Activated CD4-positive, alpha-beta T cell treated with anti-CD3 and anti-CD28 coated beads for 4 hours (primary cell): ENCODE data around the gene ARHGAP15.
"Not testable (repeated sequence)": the region's sequence is repeated elsewhere in the genome, so short reads cannot be mapped to it uniquely, and the experiment has no call there.

Experiments
- DNase-seq, 2 donors: peaks; one replicate each; pipeline ENCODE4 v3.0.0-alpha.2; 2020

ARHGAP15 gene

GRCh38 chr2:143499061-143499460 lies 369.8 kb downstream of the ARHGAP15 start:
- no peak for DNase-seq

- DNase-seq = no peak
Measured at GRCh38 chr2:143501106-143501676, 372.0 kb downstream of the ARHGAP15 start.

- DNase-seq = no peak
Measured at GRCh38 chr2:143503280-143503679, 374.1 kb downstream of the ARHGAP15 start.

GRCh38 chr2:143504397-143504796 lies 375.2 kb downstream of the ARHGAP15 start:
- no peak for DNase-seq

- DNase-seq = no peak
Measured at GRCh38 chr2:143505542-143505941, 376.3 kb downstream of the ARHGAP15 start.

GRCh38 chr2:143513081-143513480 lies 383.9 kb downstream of the ARHGAP15 start:
- DNase-seq = no peak

GRCh38 chr2:143514413-143514812 lies 385.2 kb downstream of the ARHGAP15 start:
- DNase-seq = no peak

- DNase-seq = no peak
Measured at GRCh38 chr2:143515318-143515717, 386.1 kb downstream of the ARHGAP15 start.

GRCh38 chr2:143519521-143519920 lies 390.3 kb downstream of the ARHGAP15 start:
- no peak for DNase-seq

- DNase-seq = no peak
Measured at GRCh38 chr2:143521396-143521795, 392.2 kb downstream of the ARHGAP15 start.

- no peak for DNase-seq
Measured at GRCh38 chr2:143522699-143523098, 393.5 kb downstream of the ARHGAP15 start.

GRCh38 chr2:143524119-143524553 lies 394.9 kb downstream of the ARHGAP15 start:
- DNase-seq = no peak

GRCh38 chr2:143524559-143525401 lies 395.6 kb downstream of the ARHGAP15 start:
- no peak for DNase-seq

GRCh38 chr2:143525402-143525860 lies 396.2 kb downstream of the ARHGAP15 start:
- no peak for DNase-seq

- DNase-seq = no peak
Measured at GRCh38 chr2:143526498-143526897, 397.3 kb downstream of the ARHGAP15 start.

- no peak for DNase-seq
Measured at GRCh38 chr2:143528021-143528420, 398.8 kb downstream of the ARHGAP15 start.

GRCh38 chr2:143529118-143529720 lies 400.0 kb downstream of the ARHGAP15 start:
- no peak for DNase-seq

GRCh38 chr2:143530758-143531157 lies 401.5 kb downstream of the ARHGAP15 start:
- DNase-seq = no peak

GRCh38 chr2:143532061-143532460 lies 402.8 kb downstream of the ARHGAP15 start:
- no peak for DNase-seq

GRCh38 chr2:143533846-143534245 lies 404.6 kb downstream of the ARHGAP15 start:
- no peak for DNase-seq

GRCh38 chr2:143535802-143536201 lies 406.6 kb downstream of the ARHGAP15 start:
- no peak for DNase-seq

GRCh38 chr2:143541899-143542298 lies 412.7 kb downstream of the ARHGAP15 start:
- DNase-seq = not testable (repeated sequence)

- DNase-seq = no peak
Measured at GRCh38 chr2:143545059-143545948, 416.1 kb downstream of the ARHGAP15 start.
